HEK293T (cell line): ENCODE results near the gene SLC47A2.

Source experiments
- BHLHE40 ChIP-seq: fragments of 450-650 bp; IDR thresholded peaks from 2 replicates; pipeline ENCODE4 v1.6.1; 2016; ENCODE audit warnings: mild to moderate bottlenecking, moderate library complexity, borderline replicate concordance
- CTBP1 ChIP-seq: fragments of 450-650 bp; IDR thresholded peaks from 2 replicates; pipeline ENCODE4 v1.6.1; 2016; ENCODE audit warnings: borderline replicate concordance
- ELF4 ChIP-seq: fragments of 450-650 bp; IDR thresholded peaks from 2 replicates; pipeline ENCODE4 v1.6.1; 2017; ENCODE audit warnings: antibody characterized with exemption
- FOXA1 ChIP-seq: fragments of 450-650 bp; IDR thresholded peaks from 2 replicates; pipeline ENCODE4 v1.6.1; 2016; ENCODE audit warnings: mild to moderate bottlenecking
- FOXK2 ChIP-seq: fragments of 450-650 bp; IDR thresholded peaks from 2 replicates; pipeline ENCODE4 v1.6.1; 2016; ENCODE audit warnings: mild to moderate bottlenecking
- FOXM1 ChIP-seq: fragments of 450-650 bp; IDR thresholded peaks from 2 replicates; pipeline ENCODE4 v1.6.1; 2017; ENCODE audit warnings: mild to moderate bottlenecking, borderline replicate concordance
- HDGF ChIP-seq: fragments of 450-650 bp; IDR thresholded peaks from 2 replicates; pipeline ENCODE4 v1.6.1; 2017; ENCODE audit warnings: antibody characterized with exemption, borderline replicate concordance
- LEF1 ChIP-seq: fragments of 450-650 bp; IDR thresholded peaks from 2 replicates; pipeline ENCODE4 v1.6.1; 2017; ENCODE audit warnings: mild to moderate bottlenecking, borderline replicate concordance
- NFRKB ChIP-seq: fragments of 450-650 bp; IDR thresholded peaks from 2 replicates; pipeline ENCODE4 v1.6.1; 2016; ENCODE audit warnings: mild to moderate bottlenecking, moderate library complexity
- SP1 ChIP-seq: fragments of 450-650 bp; IDR thresholded peaks from 2 replicates; pipeline ENCODE4 v1.6.1; 2017
- SUZ12 ChIP-seq: fragments of 450-650 bp; IDR thresholded peaks from 2 replicates; pipeline ENCODE4 v1.6.1; 2016; ENCODE audit warnings: mild to moderate bottlenecking
- TARDBP ChIP-seq: fragments of 450-650 bp; IDR thresholded peaks from 2 replicates; pipeline ENCODE4 v1.6.1; 2016
- ZNF384 ChIP-seq: fragments of 450-650 bp; IDR thresholded peaks from 2 replicates; pipeline ENCODE4 v1.6.1; 2016

- TF ChIP-seq CTBP1 = no peak
- no peak for TF ChIP-seq SP1
- no peak for TF ChIP-seq FOXK2
- no peak for TF ChIP-seq FOXM1
- TF ChIP-seq NFRKB = no peak
- no peak for TF ChIP-seq SUZ12
- no peak for TF ChIP-seq TARDBP
- TF ChIP-seq BHLHE40 = no peak
- TF ChIP-seq ELF4 = no peak
- no peak for TF ChIP-seq FOXA1
- TF ChIP-seq LEF1 = no peak
- TF ChIP-seq HDGF = no peak
- TF ChIP-seq ZNF384 = no peak
Measured at GRCh38 chr17:19650826-19651225, 65.6 kb downstream of the SLC47A2 start.
